Common myeloid progenitor, CD34-positive (primary cell): ENCODE data around the gene ALDH5A1.

Experiments used
- CTCF ChIA-PET: fragments of 350-600 bp; sonication (Branson Sonifier 250); formaldehyde crosslinking; loops from one replicate; lab custom pipeline; 2021; ENCODE audit warnings: antibody characterized with exemption; lab: Charles Lee
- POLR2A ChIA-PET: fragments of 350-600 bp; sonication (Branson Sonifier 250); formaldehyde crosslinking; loops from one replicate; lab custom pipeline; 2021; ENCODE audit warnings: antibody characterized with exemption; lab: Charles Lee
- DNase-seq, 3 donors: peaks; one replicate each; pipeline versions ENCODE4 v3.0.0 to v3.0.0-alpha.2; 2013
- H3K27ac ChIP-seq, 2 experiments: 1 replicate in 1 of 2; 2 replicates in 1 of 2; pipeline ENCODE4 v1.7.0; 2013; ENCODE audit warnings: inconsistent platforms in 2 of 2, low read length in 2 of 2, mild to moderate bottlenecking in 2 of 2, low read depth in 1 of 2, moderate library complexity in 1 of 2; ENCODE audit not compliant: severe bottlenecking in 2 of 2, insufficient read depth in 1 of 2, poor library complexity in 1 of 2
- H3K27me3 ChIP-seq, 5 experiments: replicated peaks in 2 of 5; 1 replicate in 3 of 5; 2 replicates in 2 of 5; pipeline versions ENCODE4 v1.6.1 to v1.7.0; 2013; ENCODE audit warnings: low read length in 4 of 5, mild to moderate bottlenecking in 2 of 5, moderate library complexity in 2 of 5, inconsistent platforms in 1 of 5; ENCODE audit not compliant: insufficient read depth in 5 of 5, control insufficient read depth in 4 of 5
- H3K36me3 ChIP-seq, 4 experiments: 1 replicate in 2 of 4; 2 replicates in 2 of 4; pipeline versions ENCODE4 v1.6.1 to v1.7.0; 2013; ENCODE audit warnings: low read length in 3 of 4, control low read depth in 1 of 4, mild to moderate bottlenecking in 1 of 4; ENCODE audit not compliant: control insufficient read depth in 4 of 4, insufficient read depth in 4 of 4
- H3K4me1 ChIP-seq, 4 experiments: 1 replicate in 3 of 4; 2 replicates in 1 of 4; pipeline versions ENCODE4 v1.6.1 to v1.7.1; 2013; ENCODE audit warnings: low read length in 3 of 4, mild to moderate bottlenecking in 3 of 4, control low read depth in 1 of 4, inconsistent platforms in 1 of 4, moderate library complexity in 1 of 4; ENCODE audit not compliant: control insufficient read depth in 4 of 4, insufficient read depth in 4 of 4; ENCODE audit errors: control extremely low read depth in 1 of 4
- H3K4me3 ChIP-seq, 7 experiments: 1 replicate in 4 of 7; 2 replicates in 3 of 7; pipeline versions ENCODE4 v1.5.1 to v1.7.0; 2013; ENCODE audit warnings: mild to moderate bottlenecking in 7 of 7, low read length in 6 of 7, moderate library complexity in 6 of 7, inconsistent platforms in 2 of 7, low read depth in 2 of 7, control low read depth in 1 of 7; ENCODE audit not compliant: insufficient read depth in 4 of 7, control insufficient read depth in 1 of 7; ENCODE audit errors: extremely low read depth in 1 of 7
- H3K9me3 ChIP-seq, 5 experiments: 1 replicate in 4 of 5; 2 replicates in 1 of 5; pipeline versions ENCODE4 v1.6.1 to v1.7.1; 2013; ENCODE audit warnings: low read length in 4 of 5, mild to moderate bottlenecking in 2 of 5, inconsistent platforms in 1 of 5, low read depth in 1 of 5, moderate library complexity in 1 of 5; ENCODE audit not compliant: control insufficient read depth in 4 of 5, insufficient read depth in 2 of 5; ENCODE audit errors: control extremely low read depth in 1 of 5
- WGBS: methylation state at CpG from one replicate; pipeline ENCODE4 v1.1.5; 2013; ENCODE audit not compliant: insufficient coverage; 5-methylcytosine and 5-hydroxymethylcytosine counted together

ALDH5A1 gene

DNA sequence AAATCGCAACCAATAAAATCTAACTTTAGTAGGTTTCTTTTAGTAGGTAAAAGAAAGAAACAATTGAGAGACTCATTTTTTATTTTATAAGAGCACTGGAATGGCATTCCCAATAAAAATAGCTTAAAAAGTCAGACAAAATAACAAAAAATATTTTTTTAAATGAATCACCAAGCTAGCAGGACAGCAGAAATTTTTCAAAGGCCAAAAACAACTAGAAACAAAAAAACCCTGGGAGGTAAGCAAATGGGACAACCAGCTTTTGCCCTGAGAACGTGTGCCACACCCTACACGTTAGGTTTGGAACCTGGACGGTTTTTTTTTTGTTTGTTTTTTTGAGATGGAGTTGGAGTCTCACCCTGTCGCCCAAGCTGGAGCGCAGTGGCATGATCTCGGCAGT lies 25.0 kb upstream of the ALDH5A1 start:
- ChIA-PET CTCF (no interaction called here), POLR2A (no interaction called here)
- Histone ChIP-seq H3K36me3 (no peaks in the 10 kb centered on the region), H3K4me3 (no peak overlapping the region), H3K27me3 (no peaks in the 10 kb centered on the region), H3K27ac (no peak overlapping the region), H3K9me3 (no peaks in the 10 kb centered on the region), H3K4me1 (no peaks in the 10 kb centered on the region)
- no peak for DNase-seq
- no CpG with 5 or more reads among the region's 7 CpGs for WGBS

DNA sequence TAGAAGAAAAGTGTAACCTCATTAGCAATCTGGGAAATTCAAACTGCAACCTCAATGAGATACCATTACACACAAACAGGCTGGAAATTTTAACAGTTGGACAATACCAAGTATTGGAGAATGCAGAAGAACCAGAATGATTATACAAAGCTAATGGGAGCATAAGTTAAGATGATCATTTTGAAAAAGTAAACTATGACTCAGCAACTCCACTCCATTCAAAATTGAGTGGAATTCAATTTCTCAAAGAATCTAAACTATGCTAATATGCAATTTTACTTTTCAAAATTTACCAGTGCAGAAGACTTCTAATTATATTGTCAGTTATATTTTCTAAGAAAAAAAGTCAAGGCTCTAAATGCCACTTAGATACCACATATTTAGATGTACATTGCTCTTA lies 22.6 kb upstream of the ALDH5A1 start:
- no peaks in the 10 kb centered on the region for H3K4me1 ChIP-seq
- no peaks in the 10 kb centered on the region for H3K36me3 ChIP-seq
- no peak overlapping the region for H3K4me3 ChIP-seq
- no peaks in the 10 kb centered on the region for H3K27me3 ChIP-seq
- H3K9me3 ChIP-seq = no peaks in the 10 kb centered on the region
- H3K27ac ChIP-seq = no peak overlapping the region
- ChIA-PET CTCF (no interaction called here), POLR2A (no interaction called here)
- no peak for DNase-seq

DNA sequence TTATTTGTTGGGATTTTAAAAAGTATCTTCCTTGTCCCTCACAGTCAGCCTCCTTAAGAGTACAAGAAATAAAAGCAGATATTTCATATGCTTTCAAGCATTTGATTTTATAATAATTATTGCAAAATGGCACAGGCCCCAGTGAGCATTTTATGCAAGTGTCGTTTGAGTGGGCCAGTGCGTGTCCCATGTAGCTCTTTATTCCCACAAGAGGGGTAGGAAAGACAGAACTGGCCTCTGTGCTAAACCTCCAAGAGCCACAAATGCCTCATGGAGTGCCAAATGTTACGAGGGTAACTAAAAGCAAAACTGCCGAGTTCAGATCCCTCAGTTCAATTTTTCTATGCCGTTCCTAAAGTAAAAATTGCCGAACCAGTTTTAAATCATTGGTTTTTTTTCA lies 18.1 kb upstream of the ALDH5A1 start:
- no peak overlapping the region for H3K27ac ChIP-seq
- no peak overlapping the region for H3K4me3 ChIP-seq
- no peaks in the 10 kb centered on the region for H3K36me3 ChIP-seq
- no peaks in the 10 kb centered on the region for H3K9me3 ChIP-seq
- no peaks in the 10 kb centered on the region for H3K27me3 ChIP-seq
- CTCF ChIA-PET = no interaction called here
- WGBS = 92% methylated on average over 6 of the region's 6 CpGs
- no peak for DNase-seq
- POLR2A ChIA-PET = interaction anchor here (1.1 kb wide), 1 partner anchor 10 kb away, joined by 4 read pairs; no protein-coding TSS in a partner anchor
- no peaks in the 10 kb centered on the region for H3K4me1 ChIP-seq

DNA sequence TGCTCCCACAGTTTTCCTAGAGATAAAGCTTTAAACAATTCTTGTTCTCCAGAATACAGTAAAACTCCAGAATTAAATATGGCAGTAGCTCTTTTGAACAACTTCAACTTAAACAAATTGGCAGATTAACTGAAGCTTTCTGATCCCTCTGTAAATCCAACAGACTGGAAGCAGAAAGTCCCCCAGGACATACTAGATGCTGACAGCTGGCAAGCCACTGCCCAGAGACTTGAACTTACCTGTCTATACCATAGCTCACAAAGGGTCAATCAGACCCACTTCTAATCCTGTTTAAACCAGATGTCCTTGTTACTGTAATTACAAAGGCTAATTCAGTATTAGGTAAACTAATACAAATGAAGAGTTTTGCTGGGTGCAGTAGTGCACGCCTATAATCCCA lies 17.7 kb upstream of the ALDH5A1 start:
- no peak for DNase-seq
- no peaks in the 10 kb centered on the region for H3K4me1 ChIP-seq
- H3K36me3 ChIP-seq = no peaks in the 10 kb centered on the region
- H3K4me3 ChIP-seq = no peak overlapping the region
- no peaks in the 10 kb centered on the region for H3K9me3 ChIP-seq
- no peak overlapping the region for H3K27ac ChIP-seq
- WGBS = 100% methylated on average over 1 of the region's 1 CpG
- no peaks in the 10 kb centered on the region for H3K27me3 ChIP-seq
- CTCF ChIA-PET = no interaction called here
- POLR2A ChIA-PET = interaction anchor here (1.1 kb wide), 1 partner anchor 9 kb away, joined by 4 read pairs; no protein-coding TSS in a partner anchor

DNA sequence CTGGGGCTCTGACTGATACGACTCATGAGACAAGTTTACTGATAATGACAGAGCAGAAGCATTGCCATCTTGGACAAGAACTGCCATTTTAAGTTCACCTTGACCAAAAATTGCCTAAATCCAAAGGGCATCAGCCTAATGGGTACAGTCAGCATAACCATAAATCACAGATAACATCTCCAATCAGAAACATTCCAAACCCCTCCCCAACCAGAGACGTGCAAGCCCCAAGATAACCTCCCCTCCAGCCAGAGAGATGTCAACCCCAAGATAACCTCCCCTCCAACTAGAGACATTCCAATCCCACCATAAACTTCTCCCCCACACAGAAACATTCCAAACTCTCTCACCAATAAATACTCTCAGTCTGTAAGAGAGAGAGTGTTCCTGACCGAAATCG lies 15.9 kb upstream of the ALDH5A1 start:
- WGBS = 100% methylated on average over 1 of the region's 4 CpGs
- Histone ChIP-seq H3K36me3 (no peaks in the 10 kb centered on the region), H3K27me3 (no peaks in the 10 kb centered on the region), H3K9me3 (no peaks in the 10 kb centered on the region), H3K4me1 (no peaks in the 10 kb centered on the region), H3K4me3 (no peak overlapping the region), H3K27ac (no peak overlapping the region)
- ChIA-PET CTCF (no interaction called here), POLR2A (no interaction called here)
- DNase-seq = no peak

DNA sequence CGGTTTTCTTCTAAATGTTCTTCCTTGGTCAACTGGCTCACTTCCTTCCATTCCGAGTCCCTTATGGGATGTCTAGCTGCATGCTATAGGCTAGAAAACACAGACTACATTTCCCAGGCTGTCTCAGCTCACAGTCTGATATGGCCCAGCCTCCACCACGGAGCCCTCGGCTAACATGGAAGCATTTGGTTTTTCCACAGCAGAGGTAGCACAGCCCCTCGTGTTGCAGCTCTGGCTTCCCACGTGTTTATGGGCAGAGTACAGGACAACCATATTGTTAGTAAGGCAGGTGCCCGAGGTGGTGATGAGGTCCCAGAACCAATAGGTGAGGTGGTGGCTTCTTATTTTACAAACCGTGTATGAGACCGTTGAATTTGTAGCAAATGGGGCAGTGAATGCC lies 14.1 kb upstream of the ALDH5A1 start:
- Histone ChIP-seq H3K27ac (no peak overlapping the region), H3K9me3 (no peaks in the 10 kb centered on the region), H3K27me3 (no peaks in the 10 kb centered on the region), H3K36me3 (no peaks in the 10 kb centered on the region), H3K4me1 (no peaks in the 10 kb centered on the region), H3K4me3 (no peak overlapping the region)
- DNase-seq = no peak
- POLR2A ChIA-PET = interaction anchor here (1.4 kb wide), 1 partner anchor 13 kb away, joined by 3 read pairs; no protein-coding TSS in a partner anchor
- CTCF ChIA-PET = interaction anchor here (1.5 to 2.3 kb wide), 2 partner anchors 12 to 13 kb away, joined by 4 to 8 read pairs; partner anchors contain the start of gene ALDH5A1
- 96% methylated on average over 9 of the region's 9 CpGs for WGBS

DNA sequence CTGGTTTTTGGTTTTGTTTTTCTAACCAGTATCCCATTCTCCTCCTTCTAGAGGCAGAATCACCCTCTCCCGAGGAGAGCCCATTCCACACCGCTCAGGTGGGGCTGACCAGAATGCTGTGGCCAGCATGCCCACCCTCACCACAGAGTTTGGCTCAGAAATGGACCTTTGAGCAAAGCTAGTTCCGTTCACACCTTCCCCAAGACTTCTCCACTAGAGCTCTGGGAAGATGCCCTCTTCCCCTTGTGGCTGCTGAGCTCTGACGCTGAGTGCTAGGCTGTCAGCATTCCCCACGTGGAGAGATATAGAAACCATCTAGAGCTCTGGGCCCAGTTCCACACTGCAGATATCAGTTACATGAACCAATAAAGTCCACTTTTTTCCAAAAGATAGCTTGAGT lies 13.3 kb upstream of the ALDH5A1 start:
- CTCF ChIA-PET = interaction anchor here (1.0 to 2.3 kb wide), 3 partner anchors 11 to 17 kb away, joined by 3 to 8 read pairs (median 4); partner anchors contain the start of gene ALDH5A1
- no peaks in the 10 kb centered on the region for H3K27me3 ChIP-seq
- no peaks in the 10 kb centered on the region for H3K36me3 ChIP-seq
- DNase-seq = no peak
- POLR2A ChIA-PET = no interaction called here
- no peaks in the 10 kb centered on the region for H3K4me1 ChIP-seq
- no peak overlapping the region for H3K27ac ChIP-seq
- H3K4me3 ChIP-seq = no peak overlapping the region
- WGBS = 95% methylated on average over 5 of the region's 5 CpGs
- no peaks in the 10 kb centered on the region for H3K9me3 ChIP-seq
